HG03064 (cell line): ENCODE measurements around the gene CNTNAP2.

Source experiments
- ATAC-seq: cut with Tn5 transposase; IDR thresholded peaks from one replicate; pipeline ENCODE4 v1.9.1; 2021; ENCODE audit warnings: low read depth; ENCODE audit not compliant: unreplicated experiment

The CNTNAP2 gene

DNA sequence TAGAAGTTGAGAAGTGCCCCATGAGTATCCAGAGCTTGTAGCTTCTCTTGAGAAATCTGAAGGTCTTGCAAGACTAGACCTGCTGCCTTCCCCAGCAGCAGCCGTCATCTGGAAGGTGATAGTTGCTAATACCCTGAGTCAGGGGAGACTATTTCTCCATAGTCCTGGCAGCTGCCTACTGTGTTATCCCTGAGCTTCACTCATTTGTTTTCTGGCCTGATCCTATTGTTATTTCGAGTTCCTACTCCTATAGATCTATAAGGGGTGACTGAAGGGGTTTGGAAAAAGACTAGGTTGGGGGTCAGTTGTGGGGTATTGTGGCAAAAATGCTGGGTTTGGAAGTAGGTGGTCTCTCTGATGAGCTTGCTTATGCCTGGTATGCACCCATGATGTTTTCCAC, 297.8 kb downstream of the CNTNAP2 start:
- no peak for ATAC-seq

DNA sequence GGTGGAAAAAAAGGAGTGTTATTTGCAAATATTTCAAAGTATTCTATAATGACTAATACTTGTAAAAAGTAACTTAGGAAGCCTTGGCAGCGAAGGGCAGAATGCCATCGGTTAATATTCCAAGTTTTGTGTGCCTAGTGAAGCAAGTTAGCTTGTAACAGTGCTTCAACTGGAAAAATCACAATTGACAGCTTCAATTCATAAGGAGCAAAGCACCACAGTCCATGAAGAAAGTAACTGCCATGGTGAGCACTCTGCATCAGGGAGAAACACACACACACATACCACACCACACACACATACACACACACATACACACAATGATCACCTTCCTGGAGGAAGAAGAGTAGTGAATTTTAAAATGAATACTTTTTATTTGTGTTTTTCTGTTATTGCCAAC, 298.3 kb downstream of the CNTNAP2 start:
- no peak for ATAC-seq

DNA sequence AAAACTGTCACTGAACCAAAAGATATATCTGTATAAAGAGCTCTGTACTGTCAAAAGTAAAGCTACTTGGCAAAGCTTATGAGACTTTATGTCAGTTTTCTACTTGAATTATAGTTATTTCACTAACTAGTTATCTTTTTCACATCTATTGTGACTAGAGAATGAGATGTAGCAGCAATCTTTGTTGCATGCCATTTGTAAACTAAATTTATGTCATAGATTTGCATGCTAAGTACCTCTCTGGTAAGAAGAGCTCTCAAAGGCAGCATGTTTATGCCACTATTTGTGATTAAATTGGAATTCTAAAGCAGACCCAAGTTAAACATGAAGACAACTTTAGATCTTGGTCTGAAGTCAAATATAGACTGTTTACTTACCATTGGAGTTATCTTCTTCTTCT, 300.6 kb downstream of the CNTNAP2 start:
- no peak for ATAC-seq

DNA sequence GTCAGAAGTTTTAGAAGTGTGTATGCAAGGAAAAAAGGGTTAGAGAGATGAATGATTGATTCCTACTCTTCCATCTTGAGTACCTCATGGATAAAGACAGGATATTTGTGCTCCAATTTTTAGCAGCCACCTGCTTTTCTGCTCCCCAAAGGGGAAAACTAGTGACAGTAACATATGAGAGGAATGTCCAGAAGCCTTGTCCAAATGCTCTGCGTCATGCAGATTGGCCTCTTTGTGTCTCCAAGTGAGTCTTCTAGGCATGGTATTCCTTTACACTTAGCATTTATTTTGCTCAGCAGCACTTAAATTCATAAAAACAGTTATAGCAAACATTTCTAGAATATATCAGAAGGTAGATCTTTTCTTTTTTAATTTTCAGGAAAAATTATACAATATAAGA, 306.8 kb downstream of the CNTNAP2 start:
- ATAC-seq = no peak

DNA sequence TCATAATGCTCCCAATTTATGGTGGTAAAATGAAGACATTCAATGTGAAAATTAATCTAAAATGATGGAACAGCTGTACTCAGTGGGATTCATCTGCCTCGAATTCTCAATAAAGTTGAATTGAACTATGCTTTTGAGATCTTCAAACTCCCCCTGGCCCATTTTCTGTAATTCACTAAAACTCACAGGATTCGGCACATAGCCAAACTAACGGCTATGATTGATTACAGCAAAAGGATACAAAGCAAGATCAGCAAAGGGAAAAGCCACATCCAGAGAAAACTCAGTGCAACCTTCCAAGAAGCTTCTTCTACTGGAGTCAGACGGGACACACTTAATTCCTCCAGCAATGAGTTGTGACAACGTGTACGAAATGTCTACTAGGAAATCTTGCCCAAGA, 307.5 kb downstream of the CNTNAP2 start:
- no peak for ATAC-seq

DNA sequence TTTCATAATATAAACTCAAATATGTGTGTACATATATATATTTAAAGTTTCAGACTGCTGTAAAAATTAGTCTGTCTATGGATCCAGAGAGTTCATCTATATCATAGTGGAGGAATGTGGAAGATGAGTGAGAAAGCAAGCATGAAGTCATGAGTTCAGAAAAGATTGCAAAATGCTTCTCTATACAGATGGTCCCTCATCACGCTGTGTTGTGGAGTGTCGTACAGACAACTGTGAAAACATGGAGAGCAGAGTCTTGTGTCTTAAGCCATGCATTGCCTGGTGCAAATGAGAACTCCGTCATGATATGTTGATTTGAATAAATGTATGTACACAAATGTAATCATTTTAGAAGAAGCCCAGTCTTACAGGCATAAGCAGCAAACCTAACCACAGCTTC, 316.9 kb downstream of the CNTNAP2 start:
- no peak for ATAC-seq

DNA sequence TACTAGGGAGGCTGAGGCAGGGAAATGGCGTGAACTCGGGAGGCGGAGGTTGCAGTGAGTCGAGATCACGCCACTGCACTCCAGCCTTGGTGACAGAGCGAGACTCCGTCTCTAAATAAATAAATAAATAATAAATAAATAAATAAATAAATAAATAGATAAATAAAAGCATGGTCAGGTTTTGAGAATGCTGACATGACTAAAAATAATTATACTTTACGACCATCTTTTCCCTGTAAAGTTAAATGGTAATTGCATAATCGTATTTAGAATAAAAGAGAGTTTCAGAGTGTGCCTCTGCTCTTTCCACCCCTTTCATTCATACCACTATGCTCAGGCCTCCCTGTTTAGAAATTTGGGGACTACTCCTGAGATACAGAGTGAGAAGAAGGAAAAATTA, 326.5 kb downstream of the CNTNAP2 start:
- ATAC-seq = no peak

DNA sequence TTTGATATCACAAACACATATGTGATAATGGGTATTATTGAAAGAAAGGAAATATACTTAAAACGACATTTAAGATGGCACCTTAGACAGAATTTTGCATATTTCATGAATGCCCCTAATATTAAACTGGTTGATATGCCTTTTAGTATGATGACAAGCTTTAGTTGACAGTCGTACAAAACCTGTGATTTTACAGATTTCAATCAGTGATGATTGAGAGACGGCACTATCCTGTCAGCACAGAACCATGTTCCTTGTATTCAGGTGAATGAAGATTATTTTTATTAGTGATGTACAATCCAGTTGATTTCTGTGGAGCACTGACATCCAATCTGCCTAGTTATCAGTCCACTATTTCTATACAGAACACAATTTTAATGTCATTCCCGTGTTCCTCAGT, 333.0 kb downstream of the CNTNAP2 start:
- no peak for ATAC-seq

DNA sequence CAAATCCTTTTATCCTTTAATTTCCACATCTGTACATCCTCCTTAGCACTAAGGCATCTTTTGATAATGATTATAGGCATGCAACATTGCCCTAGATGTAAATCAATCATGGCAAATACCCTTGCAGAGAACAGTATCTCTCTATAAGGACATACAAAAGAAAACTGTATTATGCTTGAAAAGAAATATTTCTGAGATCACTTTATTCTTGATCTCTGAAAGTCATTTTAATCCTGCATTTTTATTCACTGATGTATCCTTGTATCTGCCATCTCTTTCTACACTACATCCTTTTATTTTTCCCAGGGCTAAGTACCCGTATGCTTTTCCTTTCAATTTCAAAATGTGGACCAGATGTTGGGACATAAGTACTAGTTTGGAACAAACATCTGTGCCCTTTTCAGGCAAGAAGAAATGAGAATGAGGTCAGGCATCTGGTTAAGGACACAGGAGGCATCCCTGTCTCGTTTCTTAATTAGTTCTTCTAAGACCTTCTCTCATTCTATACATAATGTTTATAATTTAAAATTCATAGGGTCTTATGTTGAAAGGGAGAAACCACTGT, 338.6 kb downstream of the CNTNAP2 start:
- ATAC-seq = no peak

DNA sequence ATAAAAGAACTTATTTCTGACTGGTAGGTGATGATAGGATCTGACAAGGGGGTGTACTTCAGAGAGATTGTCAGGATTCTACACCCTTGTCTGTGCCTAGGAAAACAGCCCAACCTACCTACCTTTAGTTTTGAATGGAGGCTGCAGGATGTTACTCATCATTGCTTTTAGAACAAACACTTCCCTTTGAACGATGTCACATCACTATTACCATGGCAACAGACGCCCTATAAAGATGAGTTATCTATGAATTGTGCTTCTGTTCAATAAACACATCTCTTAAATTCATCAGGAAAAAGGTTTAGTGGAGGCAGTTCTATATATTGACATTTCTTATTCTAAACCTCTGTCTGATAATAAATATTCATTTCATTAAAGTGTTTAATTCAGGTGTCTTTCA, 362.4 kb downstream of the CNTNAP2 start:
- no peak for ATAC-seq

DNA sequence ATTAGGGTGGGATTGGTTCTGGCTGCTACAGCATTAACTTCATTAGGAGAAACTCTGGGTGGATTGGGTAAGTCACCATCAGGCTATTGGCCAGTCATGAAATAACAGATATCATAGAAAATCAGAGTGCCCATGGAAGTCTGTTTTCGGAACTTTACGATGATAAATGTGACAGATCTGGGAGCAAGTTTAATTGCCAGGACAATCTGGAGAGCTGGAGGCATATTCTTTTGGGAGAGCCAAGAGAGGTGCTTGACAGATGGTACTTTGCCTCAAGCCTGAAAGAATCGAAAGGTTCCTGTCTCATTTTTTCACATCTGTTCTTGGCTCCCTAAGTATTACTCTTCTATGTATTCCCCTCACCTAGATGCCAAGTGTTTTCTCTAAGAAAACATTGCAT, 369.9 kb downstream of the CNTNAP2 start:
- no peak for ATAC-seq

DNA sequence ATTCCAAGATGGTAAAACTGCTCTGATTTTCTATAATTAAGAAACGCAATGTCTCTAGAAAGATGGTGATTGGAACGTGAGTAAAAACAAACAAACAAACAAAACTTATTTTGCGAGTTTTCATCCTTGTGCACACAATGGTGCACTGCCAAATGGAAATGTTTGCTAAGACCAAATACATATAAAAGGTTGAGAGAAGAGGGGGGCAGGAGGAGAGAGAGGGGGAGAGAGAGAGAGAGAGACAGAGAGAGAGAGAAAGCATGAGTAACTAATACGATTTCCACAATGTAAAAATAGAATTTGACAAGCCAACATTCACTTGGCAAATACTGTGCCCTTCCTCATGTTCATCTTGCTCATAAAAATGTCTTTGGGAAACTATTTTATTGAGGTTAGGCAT, 375.4 kb downstream of the CNTNAP2 start:
- ATAC-seq = no peak

DNA sequence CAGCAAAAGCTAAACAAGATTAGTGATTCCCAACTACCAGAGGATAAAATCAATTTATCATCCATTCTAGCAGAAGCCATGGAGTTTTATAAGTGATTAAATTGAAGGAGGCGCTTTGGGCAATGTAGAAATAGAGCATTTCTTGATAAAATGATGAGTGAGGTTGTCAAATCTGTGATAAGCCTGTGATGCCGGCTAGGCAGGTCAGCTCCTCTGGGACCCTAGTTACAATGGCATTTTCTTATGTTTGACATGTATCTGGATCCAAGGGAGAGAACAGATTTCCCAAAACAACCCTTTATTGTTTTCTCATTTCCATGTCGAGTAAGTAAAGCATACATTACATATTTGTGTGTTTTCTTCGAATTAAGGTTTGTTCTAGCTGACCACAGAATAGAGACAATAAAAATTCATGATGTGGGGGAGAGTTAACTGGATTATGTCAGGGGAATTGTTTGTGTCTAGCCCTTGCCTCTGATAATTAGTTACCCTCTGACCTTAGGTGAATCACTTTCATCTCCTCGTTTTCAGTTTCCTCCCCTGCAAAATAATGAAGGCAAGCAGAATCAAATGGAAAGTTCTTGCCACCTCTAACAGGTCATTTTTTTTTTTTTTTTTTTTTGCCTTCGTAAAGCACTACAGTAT, 378.5 kb downstream of the CNTNAP2 start:
- ATAC-seq = no peak

DNA sequence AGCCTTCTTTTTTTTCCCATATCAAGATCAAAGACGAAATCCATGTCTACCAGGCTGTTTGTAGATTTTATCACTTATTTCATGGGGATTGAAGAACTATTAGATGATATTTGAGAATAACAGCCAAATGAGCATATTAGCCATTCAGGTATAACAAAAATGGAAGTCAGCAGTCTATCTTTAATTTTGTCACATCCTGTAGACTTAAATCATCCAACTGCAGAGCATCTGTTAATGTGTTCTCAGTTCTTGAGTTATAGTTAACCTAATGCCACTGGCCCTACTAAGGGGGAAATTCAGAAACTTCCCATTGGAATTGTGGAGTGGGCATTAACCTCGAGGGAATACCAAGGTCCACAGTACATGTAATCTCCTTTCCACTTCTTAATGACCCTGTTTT, 380.1 kb downstream of the CNTNAP2 start:
- no peak for ATAC-seq

DNA sequence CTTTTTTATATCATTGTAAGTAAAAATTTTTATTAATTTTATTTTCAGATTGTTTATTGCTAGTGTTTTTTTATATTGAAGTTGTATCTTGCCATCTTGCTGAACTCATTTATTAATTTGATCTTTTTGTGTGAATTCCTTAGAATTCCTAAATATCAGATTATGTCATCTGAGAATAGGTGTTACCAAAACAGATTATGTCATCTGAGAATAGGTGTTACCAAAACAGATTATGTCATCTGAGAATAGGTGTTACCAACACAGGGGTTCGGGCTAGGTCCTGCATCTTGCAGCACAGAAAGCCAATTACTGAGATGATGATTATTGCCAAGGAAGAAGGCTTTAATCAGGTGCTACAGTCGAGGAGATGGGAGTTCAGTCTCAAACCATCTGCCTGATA, 383.4 kb downstream of the CNTNAP2 start:
- no peak for ATAC-seq

DNA sequence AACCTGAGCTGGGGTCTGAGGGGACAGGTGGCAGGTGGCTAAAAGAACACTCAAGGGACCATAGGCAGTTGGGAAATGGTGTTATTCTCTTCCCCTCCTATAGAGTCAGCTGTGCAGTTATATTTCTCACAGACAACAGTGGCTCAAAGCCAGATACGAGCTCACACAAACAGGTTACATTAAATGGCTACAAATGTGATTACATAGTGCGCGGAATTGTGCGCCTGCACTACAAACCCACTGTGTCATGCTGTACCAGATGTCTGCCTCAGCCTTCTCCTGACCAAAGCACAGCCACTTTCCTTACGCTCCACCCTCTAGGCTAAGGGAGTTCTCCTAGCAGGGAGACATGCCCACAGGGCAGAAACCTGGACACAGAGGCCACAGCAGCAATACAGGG, 387.2 kb downstream of the CNTNAP2 start:
- ATAC-seq = no peak

DNA sequence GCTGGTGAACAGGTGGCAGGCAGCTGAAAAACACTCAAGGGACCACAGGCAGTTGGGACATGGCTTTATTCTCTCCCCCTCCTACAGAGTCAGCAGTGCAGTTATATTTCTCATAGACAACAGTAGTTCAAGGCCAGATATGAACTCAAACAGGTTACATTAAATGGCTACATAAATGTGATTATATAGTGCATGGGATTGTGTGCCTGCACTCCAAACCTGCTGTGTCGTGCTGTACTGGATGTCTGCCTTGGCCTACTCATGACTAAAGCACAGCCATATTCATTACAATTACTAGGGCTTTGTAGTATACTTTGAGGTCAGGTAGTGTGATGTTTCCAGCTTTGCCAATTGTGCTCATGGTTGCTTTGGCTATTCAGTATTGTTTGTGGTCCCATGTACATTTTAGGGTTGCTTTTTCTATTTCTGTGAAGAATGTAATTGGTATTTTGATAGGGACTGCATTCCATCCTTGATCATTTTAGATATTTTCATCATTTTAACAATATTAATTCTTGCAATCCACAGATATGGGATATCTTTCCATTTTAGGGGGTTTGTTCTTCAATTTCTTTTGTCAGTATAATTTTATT, 393.6 kb downstream of the CNTNAP2 start:
- ATAC-seq = no peak

DNA sequence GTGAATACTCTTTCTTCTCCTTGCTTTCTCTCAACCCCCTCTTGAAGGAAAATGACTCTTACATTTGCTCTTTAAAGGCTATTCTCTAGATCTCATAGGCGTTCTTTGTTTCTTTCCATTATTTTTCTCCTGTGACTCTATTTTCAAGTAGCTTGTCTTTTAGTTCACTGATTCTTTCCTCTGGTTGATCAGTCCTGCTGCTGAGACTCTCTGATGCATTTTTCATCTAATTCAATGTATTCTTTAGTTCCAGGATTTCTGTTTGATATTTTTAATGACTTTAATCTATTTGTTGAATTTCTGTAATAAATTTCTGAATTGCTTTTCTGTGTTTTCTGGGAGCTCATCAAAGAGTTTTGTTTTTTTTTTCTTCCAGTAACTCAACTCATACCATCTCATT, 397.7 kb downstream of the CNTNAP2 start:
- ATAC-seq = no peak

DNA sequence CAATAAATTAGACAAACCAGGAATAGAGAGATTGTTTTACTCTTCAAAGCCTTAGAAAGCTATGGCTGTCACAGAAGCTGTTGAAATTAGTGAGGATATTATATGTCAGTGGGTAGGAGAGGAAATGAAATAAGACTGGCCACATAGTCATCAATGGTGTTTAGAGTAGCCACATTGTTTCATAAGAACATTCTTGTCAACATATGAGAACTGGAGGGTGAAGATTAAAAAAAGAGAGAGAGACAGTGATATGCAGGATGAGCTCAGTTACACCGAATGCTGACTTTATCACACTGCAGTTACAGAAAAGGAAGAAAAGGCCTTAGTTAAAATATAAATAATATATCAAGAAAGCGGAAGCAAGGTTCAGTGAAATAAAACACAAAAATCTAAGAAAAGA, 412.0 kb downstream of the CNTNAP2 start:
- ATAC-seq = no peak

DNA sequence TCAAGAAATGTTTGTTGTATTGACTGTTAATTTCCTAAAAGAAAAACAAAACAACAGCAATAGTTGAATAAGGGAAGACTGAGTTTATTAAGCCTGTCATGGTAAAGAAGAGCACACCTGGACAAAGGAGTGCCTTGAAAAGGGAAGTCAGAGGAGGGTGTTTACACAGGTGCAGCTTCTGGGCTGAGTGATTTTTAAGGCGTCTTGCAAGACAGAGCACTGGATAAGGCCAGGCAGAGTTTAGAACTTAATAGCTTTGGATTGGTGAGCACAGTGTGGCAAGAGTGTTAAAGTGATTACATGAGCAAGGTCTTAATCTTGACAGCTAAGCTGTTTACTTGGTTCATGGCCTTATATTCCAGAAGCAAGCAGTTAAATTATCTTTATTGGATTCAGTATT, 423.2 kb downstream of the CNTNAP2 start:
- no peak for ATAC-seq

DNA sequence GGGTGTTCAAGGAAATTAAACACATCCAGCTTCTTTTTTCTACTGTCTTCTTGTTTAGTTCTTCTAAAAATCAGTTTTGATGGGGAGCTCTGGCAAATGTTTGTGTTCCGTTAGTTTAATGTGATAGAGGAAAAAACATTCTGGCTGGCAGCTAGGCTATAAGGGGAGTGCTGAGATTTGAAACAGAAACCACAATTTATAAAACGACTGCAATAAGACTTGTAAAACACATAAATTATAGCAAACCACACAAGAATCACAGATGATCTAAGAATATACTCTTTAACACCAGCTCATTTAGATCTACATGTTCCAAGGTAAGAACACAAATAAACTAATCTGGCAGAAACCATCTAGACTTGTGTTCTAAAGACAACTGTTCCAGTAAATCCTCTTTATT, 425.5 kb downstream of the CNTNAP2 start:
- no peak for ATAC-seq

DNA sequence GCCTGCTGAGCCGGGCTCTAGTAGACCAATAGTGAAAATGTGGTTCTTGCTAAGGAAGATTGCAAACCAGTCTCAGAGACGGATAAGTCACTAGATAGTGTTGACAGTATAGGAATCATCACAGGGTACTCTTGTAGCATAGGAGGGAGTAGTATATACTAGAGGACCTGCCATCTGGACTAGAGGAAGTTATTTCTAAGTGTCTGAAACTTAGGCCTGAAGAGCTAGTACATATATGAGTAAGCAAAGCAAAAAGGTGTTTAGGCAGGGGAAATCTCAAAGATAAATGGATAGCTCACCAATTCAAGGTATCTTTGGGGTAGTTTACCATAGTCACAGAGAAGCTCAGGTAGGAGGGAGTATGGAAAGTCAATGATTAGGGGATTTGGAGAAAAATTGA, 428.1 kb downstream of the CNTNAP2 start:
- ATAC-seq = no peak

DNA sequence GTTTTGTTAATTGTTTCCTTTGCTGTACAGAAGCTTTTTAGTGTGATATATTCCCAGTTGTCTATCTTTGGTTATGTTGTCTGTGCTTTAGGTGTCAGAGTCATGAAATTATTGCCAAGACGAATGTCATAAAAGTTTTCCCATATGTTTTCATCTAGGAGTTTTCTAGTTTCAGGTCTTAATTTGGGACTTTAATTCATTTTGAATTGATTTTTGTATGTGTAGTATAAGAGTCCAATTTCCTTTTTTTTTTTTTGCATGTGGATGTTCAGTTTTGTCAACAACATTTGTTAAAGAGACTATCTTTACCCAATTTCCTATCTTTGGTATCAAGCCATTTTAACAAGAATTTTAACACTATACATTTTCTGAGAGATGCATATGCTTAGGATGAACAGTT, 432.2 kb downstream of the CNTNAP2 start:
- ATAC-seq = no peak
